CD14-positive monocyte (primary cell): ENCODE measurements around the gene MYB. TPM values are rescaled to one million over a fixed set of nuclear protein-coding genes. Genes with fewer than 3 reads are reported as not detected.
"Not testable (repeated sequence)": the region's sequence is repeated elsewhere in the genome, so short reads cannot be mapped to it uniquely, and the experiment has no call there.

Experiments
- DNase-seq, 3 donors: peaks; one replicate each; pipeline ENCODE4 v3.0.0-alpha.2; 2011 to 2022
- H2AFZ ChIP-seq: 2 replicates; pipeline ENCODE4 v1.6.0; 2012; ENCODE audit warnings: mild to moderate bottlenecking, low read depth, low read length, inconsistent platforms; ENCODE audit not compliant: insufficient read depth, poor library complexity, severe bottlenecking
- H3K27ac ChIP-seq, 2 donors: 1 replicate in 1 of 2; 2 replicates in 1 of 2; pipeline ENCODE4 v1.5.1; 2012 to 2013; ENCODE audit warnings: low read length in 2 of 2, control low read depth in 1 of 2, inconsistent platforms in 1 of 2, low read depth in 1 of 2, mild to moderate bottlenecking in 1 of 2
- H3K27me3 ChIP-seq, 2 donors: one replicate each; pipeline versions ENCODE4 v1.6.0 to v1.6.1; 2011 to 2013; ENCODE audit warnings: low read length in 2 of 2; ENCODE audit not compliant: control insufficient read depth in 2 of 2, insufficient read depth in 2 of 2
- H3K36me3 ChIP-seq, 2 donors: replicated peaks in 1 of 2; 1 replicate in 1 of 2; 2 replicates in 1 of 2; pipeline versions ENCODE4 v1.5.1 to v1.6.1; 2012 to 2013; ENCODE audit warnings: low read length in 2 of 2, control low read depth in 1 of 2, inconsistent platforms in 1 of 2, mild to moderate bottlenecking in 1 of 2; ENCODE audit not compliant: insufficient read depth in 2 of 2, control insufficient read depth in 1 of 2
- H3K4me1 ChIP-seq, 2 donors: 1 replicate in 1 of 2; 2 replicates in 1 of 2; pipeline versions ENCODE4 v1.5.1 to v1.6.1; 2012 to 2013; ENCODE audit warnings: low read length in 2 of 2, control low read depth in 1 of 2, inconsistent platforms in 1 of 2, mild to moderate bottlenecking in 1 of 2, moderate library complexity in 1 of 2; ENCODE audit not compliant: insufficient read depth in 2 of 2, control insufficient read depth in 1 of 2
- H3K4me2 ChIP-seq: replicated peaks from 2 replicates; pipeline ENCODE3; 2012; ENCODE audit warnings: low read length, moderate library complexity, mild to moderate bottlenecking; ENCODE audit not compliant: poor library complexity, severe bottlenecking; ENCODE audit errors: extremely low read depth
- H3K4me3 ChIP-seq, 3 experiments: fragments of 200-600 bp in 1 of 3; sonication (generic) in 1 of 3; replicated peaks in 1 of 3; 1 replicate in 2 of 3; 2 replicates in 1 of 3; pipeline ENCODE4 v1.5.1; 2011 to 2013; ENCODE audit warnings: low read length in 3 of 3, mild to moderate bottlenecking in 3 of 3, control low read depth in 2 of 3, low read depth in 2 of 3, inconsistent platforms in 1 of 3, moderate library complexity in 1 of 3
- H3K79me2 ChIP-seq: 2 replicates; pipeline ENCODE4 v1.6.0; 2012; ENCODE audit warnings: mild to moderate bottlenecking, control low read depth, inconsistent platforms, low read length, moderate library complexity; ENCODE audit not compliant: insufficient read depth
- H3K9ac ChIP-seq: 2 replicates; pipeline ENCODE4 v1.6.0; 2017; ENCODE audit warnings: low read length, mild to moderate bottlenecking; ENCODE audit not compliant: insufficient read depth, poor library complexity, severe bottlenecking
- H3K9me3 ChIP-seq, 2 donors: replicated peaks in 1 of 2; 1 replicate in 1 of 2; 2 replicates in 1 of 2; pipeline versions ENCODE4 v1.5.1 to v1.6.1; 2012 to 2013; ENCODE audit warnings: low read length in 2 of 2, control low read depth in 1 of 2; ENCODE audit not compliant: control insufficient read depth in 1 of 2, insufficient read depth in 1 of 2
- H4K20me1 ChIP-seq: 2 replicates; pipeline ENCODE4 v1.6.0; 2012; ENCODE audit warnings: mild to moderate bottlenecking, low read length, control low read depth, moderate library complexity; ENCODE audit not compliant: insufficient read depth
- H3K27ac Mint-ChIP-seq, 7 donors: one replicate each; pipeline ENCODE4 v1.8.0; 2020; ENCODE audit warnings: mild to moderate bottlenecking in 7 of 7, mixed read lengths in 7 of 7, moderate library complexity in 6 of 7, inconsistent platforms in 2 of 7
- H3K27me3 Mint-ChIP-seq, 3 donors: one replicate each; pipeline ENCODE4 v1.8.0; 2021 to 2022; ENCODE audit warnings: low read depth in 3 of 3, mild to moderate bottlenecking in 3 of 3, mixed read lengths in 3 of 3, moderate library complexity in 3 of 3, inconsistent platforms in 1 of 3
- H3K36me3 Mint-ChIP-seq, 2 donors: one replicate each; pipeline ENCODE4 v1.8.0; 2020; ENCODE audit warnings: mixed read lengths in 2 of 2, inconsistent platforms in 1 of 2, mild to moderate bottlenecking in 1 of 2
- H3K4me1 Mint-ChIP-seq: one replicate; pipeline ENCODE4 v1.8.0; 2020; ENCODE audit warnings: mild to moderate bottlenecking, mixed read lengths
- H3K4me3 Mint-ChIP-seq, 2 donors: one replicate each; pipeline ENCODE4 v1.8.0; 2020; ENCODE audit warnings: mild to moderate bottlenecking in 2 of 2, mixed read lengths in 2 of 2, moderate library complexity in 1 of 2
- H3K9me3 Mint-ChIP-seq, 7 donors: one replicate each; pipeline ENCODE4 v1.8.0; 2020 to 2022; ENCODE audit warnings: mixed read lengths in 7 of 7, mild to moderate bottlenecking in 6 of 7, moderate library complexity in 6 of 7, inconsistent platforms in 2 of 7
- CTCF ChIP-seq: fragments of 200-600 bp; IDR thresholded peaks from one replicate; pipeline ENCODE4 v1.8.0; 2022; ENCODE audit warnings: antibody characterized with exemption, mild to moderate bottlenecking
- WGBS: methylation state at CpG from one replicate; pipeline ENCODE4 v1.1.5; 2013; ENCODE audit warnings: missing lambda C conversion rate; ENCODE audit not compliant: insufficient coverage; 5-methylcytosine and 5-hydroxymethylcytosine counted together
- intact Hi-C, 2 donors: fragments of 100-400 bp; cut with micrococcal nuclease; formaldehyde crosslinking; loops; one replicate each; pipeline versions ENCODE4 v1.15.0 to v1.15.1; 2023
- polyA plus RNA-seq, 3 donors: library from polyadenylated mRNA; depleted of rRNA in 1 of 3; unstranded in 2 of 3; stranded (reverse) in 1 of 3; fragments of 300-500 nt in 2 of 3; fragments of >200 nt in 1 of 3; fragmentation: Illumina TruSeq in 2 of 3; gene quantifications; 1 replicate in 2 of 3; 2 replicates in 1 of 3; pipeline ENCODE4 v1.2.3, GENCODE V29; 2012 to 2021

MYB gene
- polyA plus RNA-seq, 3 donors, result 1.5 to 2.2 (median 1.7) TPM

- Histone ChIP-seq H3K9ac (no peak overlapping the region), H3K4me1 (no peaks in the 10 kb centered on the region), H3K4me3 (no peak overlapping the region), H2AFZ (no peak overlapping the region), H3K27me3 (no peaks in the 10 kb centered on the region), H3K36me3 (no peaks in the 10 kb centered on the region), H3K79me2 (no peaks in the 10 kb centered on the region), H3K9me3 (peaks cover 0 to 3% of the 10 kb centered on the region in 2 donors), H3K27ac (no peak overlapping the region), H4K20me1 (no peaks in the 10 kb centered on the region), H3K4me2 (no peak overlapping the region)
- no peak for DNase-seq
- Mint-ChIP-seq H3K36me3 (no peaks in the 10 kb centered on the region), H3K9me3 (peaks cover 0 to 7% (median 6%) of the 10 kb centered on the region in 7 donors), H3K27ac (no peak overlapping the region), H3K4me1 (peaks cover 1% of the 10 kb centered on the region), H3K4me3 (no peak overlapping the region), H3K27me3 (no peaks in the 10 kb centered on the region)
- TF ChIP-seq CTCF, result no peak
- intact Hi-C loops, result no loop called here
- WGBS, result 100% methylated on average over 1 of the region's 7 CpGs
These were observed 63.0 kb downstream of the MYB start for GRCh38 chr6:135243871-135244796.

GRCh38 chr6:135244805-135245204 is 63.7 kb downstream of the MYB start:
- Mint-ChIP-seq H3K27ac (no peak overlapping the region), H3K27me3 (no peaks in the 10 kb centered on the region), H3K4me3 (no peak overlapping the region), H3K4me1 (peaks cover 8% of the 10 kb centered on the region), H3K9me3 (peaks cover 0 to 7% (median 6%) of the 10 kb centered on the region in 7 donors), H3K36me3 (no peaks in the 10 kb centered on the region)
- intact Hi-C loops, result no loop called here
- Histone ChIP-seq H3K79me2 (no peaks in the 10 kb centered on the region), H3K4me1 (no peaks in the 10 kb centered on the region), H2AFZ (no peak overlapping the region), H3K4me2 (no peak overlapping the region), H3K9me3 (peaks cover 0 to 3% of the 10 kb centered on the region in 2 donors), H3K9ac (no peak overlapping the region), H3K36me3 (no peaks in the 10 kb centered on the region), H3K27ac (no peak overlapping the region), H3K4me3 (no peak overlapping the region), H3K27me3 (no peaks in the 10 kb centered on the region), H4K20me1 (no peaks in the 10 kb centered on the region)
- no peak for DNase-seq
- TF ChIP-seq CTCF, result no peak
- 87% methylated on average over 3 of the region's 6 CpGs for WGBS

GRCh38 chr6:135246412-135247012 is 65.4 kb downstream of the MYB start:
- H3K4me3 Mint-ChIP-seq, intact Hi-C loops, H3K9me3 Mint-ChIP-seq, H3K9ac ChIP-seq, H2AFZ ChIP-seq, H3K4me2 ChIP-seq, H3K4me1 ChIP-seq, H3K79me2 ChIP-seq, H4K20me1 ChIP-seq, H3K27me3 Mint-ChIP-seq, H3K27ac ChIP-seq, H3K27ac Mint-ChIP-seq, H3K9me3 ChIP-seq, H3K4me3 ChIP-seq, H3K36me3 ChIP-seq, H3K36me3 Mint-ChIP-seq, DNase-seq, H3K27me3 ChIP-seq: not testable (repeated sequence)
- WGBS, result 98% methylated on average over 4 of the region's 8 CpGs
- peaks cover 20% of the 10 kb centered on the region for H3K4me1 Mint-ChIP-seq
